Spleen (tissue), 11 donors: ENCODE measurements around the gene PELI2. TPM values are rescaled to one million over a fixed set of nuclear protein-coding genes. Genes with fewer than 3 reads are reported as not detected.

Experiments
- DNase-seq: peaks from one replicate; pipeline ENCODE4 v3.0.0-alpha.2; 2020
- H3K27ac ChIP-seq, 8 donors: fragments of 200-600 bp; sonication (generic) in 7 of 8; 1 replicate in 4 of 8; 2 replicates in 4 of 8; pipeline versions ENCODE4 v1.5.0 to v1.8.0; 2016 to 2021; ENCODE audit warnings: inconsistent platforms in 4 of 8, mild to moderate bottlenecking in 4 of 8, moderate library complexity in 1 of 8
- H3K27me3 ChIP-seq, 7 donors: fragments of 200-600 bp; sonication (generic) in 6 of 7; replicated peaks in 1 of 7; 1 replicate in 4 of 7; 2 replicates in 3 of 7; pipeline versions ENCODE4 v1.5.0 to v1.8.0; 2016 to 2021; ENCODE audit warnings: inconsistent platforms in 3 of 7, mild to moderate bottlenecking in 1 of 7
- H3K36me3 ChIP-seq, 6 donors: fragments of 200-600 bp; sonication (generic) in 5 of 6; 1 replicate in 4 of 6; 2 replicates in 2 of 6; pipeline versions ENCODE4 v1.5.0 to v1.8.0; 2016 to 2021; ENCODE audit warnings: inconsistent platforms in 2 of 6
- H3K4me1 ChIP-seq, 6 donors: fragments of 200-600 bp; sonication (generic) in 5 of 6; 1 replicate in 3 of 6; 2 replicates in 3 of 6; pipeline versions ENCODE4 v1.5.0 to v1.8.0; 2016 to 2021; ENCODE audit warnings: inconsistent platforms in 3 of 6
- H3K4me3 ChIP-seq, 8 donors: fragments of 200-600 bp; sonication (generic) in 7 of 8; 1 replicate in 4 of 8; 2 replicates in 4 of 8; pipeline versions ENCODE4 v1.5.0 to v1.8.0; 2016 to 2021; ENCODE audit warnings: inconsistent platforms in 4 of 8, mild to moderate bottlenecking in 4 of 8, moderate library complexity in 2 of 8
- H3K9me3 ChIP-seq, 8 donors: fragments of 200-600 bp; sonication (generic) in 7 of 8; 1 replicate in 4 of 8; 2 replicates in 4 of 8; pipeline versions ENCODE4 v1.5.0 to v1.8.0; 2016 to 2021; ENCODE audit warnings: inconsistent platforms in 4 of 8
- CTCF ChIP-seq, 11 experiments: fragments of 200-600 bp in 7 of 11; fragments of 450-650 bp in 4 of 11; sonication (generic) in 4 of 11; IDR thresholded peaks in 8 of 11; conservative IDR thresholded peaks in 3 of 11; 1 replicate in 7 of 11; 2 replicates in 4 of 11; pipeline versions ENCODE4 v1.4.0 to v1.8.0; 2016 to 2021; ENCODE audit warnings: antibody characterized with exemption in 11 of 11, inconsistent platforms in 4 of 11, mild to moderate bottlenecking in 1 of 11
- POLR2A ChIP-seq, 3 donors: fragments of 450-650 bp; IDR thresholded peaks; one replicate each; pipeline ENCODE4 v1.5.1; 2017; ENCODE audit warnings: antibody characterized with exemption in 3 of 3, mild to moderate bottlenecking in 1 of 3
- POLR2AphosphoS5 ChIP-seq, 3 donors: sonication (generic); formaldehyde crosslinking; IDR thresholded peaks; one replicate each; pipeline ENCODE4 v1.5.1; 2017; ENCODE audit warnings: antibody characterized with exemption in 3 of 3
- WGBS, 5 donors: extraction: QIAGEN DNeasy Blood & Tissue Kit in 3 of 5; methylation state at CpG; one replicate each; pipeline versions ENCODE4 v1.1.5 to v1.1.7; 2013 to 2018; 5-methylcytosine and 5-hydroxymethylcytosine counted together
- intact Hi-C: fragments of 100-400 bp; cut with DNase I; formaldehyde crosslinking; loops from one replicate; pipeline ENCODE4 v1.15.0; 2023; ENCODE audit warnings: low total_unique reads
- polyA plus RNA-seq, 3 donors: library from polyadenylated mRNA; stranded (reverse); fragments of 200-250 nt; gene quantifications; one replicate each; pipeline ENCODE4 v1.2.1, GENCODE V29; 2013
- total RNA-seq, 7 donors: library from RNA; depleted of rRNA in 3 of 7; stranded (reverse); fragments of >200 nt in 3 of 7; fragmentation: NEBNext Ultra II Directional in 4 of 7; extraction: Animal tissue kit (Norgen Biotek cat#: 25700) in 4 of 7; gene quantifications; one replicate each; pipeline versions ENCODE4 v1.1.0 to v1.2.1, GENCODE V29; 2016 to 2021
- donor health status: healthy with polysubstance abuse.
- donor health status: DM: no; HTN: no; CAD: no; lungs with moderate emphysema.
- donor health status: DM: no; HTN: no; CAD: no.
- donor health status: Bipolar disorder and iron deficiency.
- donor health status: healthy.
- donor health status: DM: no; HTN: no; CAD: no.
- donor health status: DM: yes; HTN: yes; CAD: no.

PELI2 gene
- total and polyA plus RNA-seq, 10 donors = 2.1 to 25.3 (median 18.0) TPM

DNA sequence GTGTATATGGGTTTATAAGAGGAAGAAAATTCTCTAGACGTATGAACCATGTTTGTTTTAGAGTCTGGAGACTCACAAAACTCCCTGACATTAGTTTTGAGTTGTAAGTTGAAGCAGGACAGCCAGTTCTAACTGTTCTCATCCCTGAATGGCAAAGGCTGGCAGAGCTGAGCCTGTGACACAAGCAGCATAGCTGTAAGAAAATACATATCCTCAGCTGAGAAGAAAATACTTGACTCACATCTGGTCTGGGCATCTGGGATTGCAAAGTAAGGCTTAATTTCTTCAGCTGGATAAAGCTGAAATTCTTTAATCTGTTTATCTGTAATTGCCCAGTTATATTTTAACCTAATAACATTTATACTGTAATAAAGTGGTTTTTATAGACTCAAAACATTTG is 156.3 kb downstream of the PELI2 start:
- Histone ChIP-seq H3K4me1 (no peaks in the 10 kb centered on the region), H3K9me3 (no peaks in the 10 kb centered on the region), H3K27ac (no peak overlapping the region), H3K36me3 (no peaks in the 10 kb centered on the region), H3K27me3 (no peaks in the 10 kb centered on the region), H3K4me3 (no peak overlapping the region)
- no peak for DNase-seq
- no peak for TF ChIP-seq POLR2A (IDR thresholded peaks at IDR 0.05)
- TF ChIP-seq CTCF (IDR thresholded peaks at IDR 0.05 in 8 of 11, conservative IDR thresholded peaks at IDR 0.05 in 3 of 11) = no peak
- no peak for TF ChIP-seq POLR2AphosphoS5 (IDR thresholded peaks at IDR 0.05)
- WGBS, 5 donors = 81 to 94% (median 90%) methylated on average over 1 of the region's 1 CpG
- intact Hi-C loops = no loop called here

DNA sequence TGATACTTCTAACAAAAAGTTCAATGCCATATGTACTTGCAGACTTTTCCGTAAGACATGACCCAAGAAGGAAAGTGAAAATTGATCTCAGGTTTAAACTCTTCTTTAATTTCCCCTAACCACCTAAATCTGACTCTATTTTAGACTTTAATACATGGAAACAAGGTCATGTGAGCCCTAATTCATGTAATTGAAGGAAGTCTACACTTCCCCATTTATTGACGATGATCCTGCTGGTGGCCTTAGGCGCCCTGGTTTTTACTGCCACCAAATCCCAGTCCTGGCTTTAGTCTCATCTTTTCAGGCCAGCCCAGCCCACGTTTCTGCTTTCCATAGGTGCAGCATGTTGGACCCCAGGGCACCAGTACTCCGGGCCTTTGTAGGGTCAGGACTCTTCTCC is 157.9 kb downstream of the PELI2 start:
- Histone ChIP-seq H3K9me3 (no peaks in the 10 kb centered on the region), H3K36me3 (peaks cover 0 to 4% (median 0%) of the 10 kb centered on the region in 6 donors), H3K4me1 (no peaks in the 10 kb centered on the region), H3K27me3 (no peaks in the 10 kb centered on the region), H3K27ac (no peak overlapping the region), H3K4me3 (no peak overlapping the region)
- WGBS, 5 donors = 76 to 81% (median 79%) methylated on average over 5 of the region's 5 CpGs
- intact Hi-C loops = no loop called here
- TF ChIP-seq POLR2AphosphoS5 (IDR thresholded peaks at IDR 0.05) (no peak), POLR2A (IDR thresholded peaks at IDR 0.05) (no peak)
- DNase-seq = no peak

DNA sequence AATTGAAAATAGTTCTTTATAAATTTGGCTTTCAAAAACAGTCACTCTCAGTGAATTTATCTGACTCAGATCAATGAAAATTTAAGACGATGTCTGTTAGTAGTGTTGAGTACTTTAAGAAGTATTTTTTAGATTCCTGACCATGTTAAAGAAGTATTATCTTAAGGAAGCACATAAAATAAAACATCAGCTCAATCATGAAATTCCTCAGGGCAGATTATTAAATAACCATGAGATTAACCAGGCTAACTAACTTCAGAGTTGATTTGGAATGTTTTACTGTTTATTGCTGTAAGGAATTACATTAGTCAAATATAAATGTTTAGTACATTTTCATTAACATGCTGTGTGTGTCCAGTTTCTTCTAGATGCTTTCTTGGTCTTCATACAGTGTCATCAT is 160.2 kb downstream of the PELI2 start:
- Histone ChIP-seq H3K4me3 (no peak overlapping the region), H3K36me3 (peaks cover 0 to 9% (median 0%) of the 10 kb centered on the region in 6 donors), H3K4me1 (no peaks in the 10 kb centered on the region), H3K27ac (no peak overlapping the region), H3K9me3 (no peaks in the 10 kb centered on the region), H3K27me3 (no peaks in the 10 kb centered on the region)
- TF ChIP-seq POLR2AphosphoS5 (IDR thresholded peaks at IDR 0.05) = no peak
- no peak for TF ChIP-seq POLR2A (IDR thresholded peaks at IDR 0.05)
- TF ChIP-seq CTCF (IDR thresholded peaks at IDR 0.05 in 8 of 11, conservative IDR thresholded peaks at IDR 0.05 in 3 of 11) = no peak
- 88 to 94% (median 89%) methylated on average over 1 of the region's 1 CpG for WGBS, 5 donors
- DNase-seq = no peak
- intact Hi-C loops = no loop called here

DNA sequence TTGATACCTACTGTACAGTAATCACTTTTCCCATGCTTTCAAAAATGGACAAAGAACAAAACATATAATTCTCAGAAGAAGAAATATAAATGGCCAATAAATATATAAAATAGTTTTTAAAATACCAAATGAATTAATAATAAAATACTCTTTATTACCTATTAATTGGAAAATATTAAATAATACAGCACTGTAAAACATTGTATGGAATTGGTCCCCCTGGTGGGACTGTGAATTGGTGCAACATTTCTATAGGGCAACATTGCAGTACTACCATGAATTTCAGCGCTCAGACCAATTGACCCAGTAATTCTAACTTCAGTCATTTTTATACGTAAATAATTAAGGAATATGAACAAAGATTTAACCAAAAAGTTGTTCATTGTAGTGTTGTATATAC is 162.6 kb downstream of the PELI2 start:
- H3K27me3 ChIP-seq = no peaks in the 10 kb centered on the region
- no peaks in the 10 kb centered on the region for H3K9me3 ChIP-seq
- 95 to 98% (median 96%) methylated on average over 2 of the region's 2 CpGs for WGBS, 5 donors
- no peak for TF ChIP-seq CTCF (IDR thresholded peaks at IDR 0.05 in 8 of 11, conservative IDR thresholded peaks at IDR 0.05 in 3 of 11)
- no peak for TF ChIP-seq POLR2A (IDR thresholded peaks at IDR 0.05)
- TF ChIP-seq POLR2AphosphoS5 (IDR thresholded peaks at IDR 0.05) = no peak
- intact Hi-C loops = no loop called here
- no peak overlapping the region for H3K4me3 ChIP-seq
- H3K4me1 ChIP-seq = no peaks in the 10 kb centered on the region
- no peak for DNase-seq
- H3K36me3 ChIP-seq = peaks cover 0 to 9% (median 0%) of the 10 kb centered on the region in 6 donors
- H3K27ac ChIP-seq = no peak overlapping the region

- no peak for DNase-seq
- Histone ChIP-seq H3K4me3 (no peak overlapping the region), H3K4me1 (no peaks in the 10 kb centered on the region), H3K9me3 (no peaks in the 10 kb centered on the region), H3K36me3 (peaks cover 0 to 9% (median 0%) of the 10 kb centered on the region in 6 donors), H3K27me3 (no peaks in the 10 kb centered on the region), H3K27ac (no peak overlapping the region)
- no peak for TF ChIP-seq POLR2A (IDR thresholded peaks at IDR 0.05)
- no peak for TF ChIP-seq POLR2AphosphoS5 (IDR thresholded peaks at IDR 0.05)
- no peak for TF ChIP-seq CTCF (IDR thresholded peaks at IDR 0.05 in 8 of 11, conservative IDR thresholded peaks at IDR 0.05 in 3 of 11)
- 93 to 99% (median 98%) methylated on average over 2 of the region's 2 CpGs for WGBS, 5 donors
- intact Hi-C loops = no loop called here
Measured at GRCh38 chr14:56282179-56282578, 164.0 kb downstream of the PELI2 start.
